ENCODE results near the gene LRRC25. TPM values are rescaled to one million over a fixed set of nuclear protein-coding genes. Genes with fewer than 3 reads are reported as not detected.
A peak's percentile ranks its signal among the peaks of the same experiment; 100 is the strongest.

The LRRC25 gene
- total and polyA plus RNA-seq, 2 experiments from 2014 or later = not detected

DNA sequence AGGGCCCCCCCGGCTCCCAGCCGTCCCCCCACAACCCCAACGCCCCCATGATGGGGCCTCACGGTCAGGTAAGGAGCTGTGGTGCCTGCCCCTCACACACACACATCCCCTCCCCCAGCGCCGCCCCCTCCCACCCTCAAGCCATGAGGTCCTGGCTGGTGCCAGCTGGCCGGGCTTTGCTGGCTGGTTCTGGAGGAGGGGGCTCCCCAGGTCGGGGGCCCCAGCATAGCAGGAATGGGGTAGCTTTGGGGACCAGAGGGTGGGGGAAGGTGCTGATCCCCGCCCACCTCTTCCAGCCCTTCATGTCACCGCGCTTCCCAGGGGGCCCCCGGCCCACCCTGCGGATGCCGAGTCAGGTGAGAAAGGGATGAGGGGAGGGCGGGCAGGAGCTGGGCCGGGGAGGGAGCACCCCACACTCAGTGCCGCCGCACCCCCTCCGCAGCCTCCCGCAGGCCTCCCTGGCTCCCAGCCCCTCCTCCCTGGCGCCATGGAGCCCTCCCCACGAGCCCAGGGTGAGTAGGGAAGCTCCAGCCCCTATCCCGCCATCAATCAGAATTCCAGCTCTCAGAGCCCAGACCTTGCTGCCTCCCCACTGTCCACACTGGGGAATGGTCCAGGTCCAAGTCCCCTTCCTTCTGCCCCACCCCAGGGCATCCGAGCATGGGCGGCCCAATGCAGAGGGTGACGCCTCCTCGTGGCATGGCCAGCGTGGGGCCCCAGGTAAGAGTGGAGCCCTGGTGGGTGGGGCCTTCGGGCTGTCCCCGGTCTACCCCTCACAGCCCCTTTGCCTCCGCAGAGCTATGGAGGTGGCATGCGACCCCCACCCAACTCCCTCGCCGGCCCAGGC lies 34.2 kb upstream of the LRRC25 start:
- Histone ChIP-seq H3K9me2 (ENCODE audit: insufficient read depth) (no peaks in the 10 kb centered on the region), H3K27me3 (replicated peaks; ENCODE audit: insufficient read depth) (no peaks in the 10 kb centered on the region), H3K9ac (no peak overlapping the region), H3K27ac (no peak overlapping the region), H3K4me1 (ENCODE audit: insufficient read depth) (peaks cover 18% of the 10 kb centered on the region), H3K4me3 (no peak overlapping the region), H2AFZ (no peak overlapping the region), H3K9me3 (ENCODE audit: low read depth) (no peaks in the 10 kb centered on the region), H3K36me3 (ENCODE audit: low read depth) (no peaks in the 10 kb centered on the region), H3F3A (ENCODE audit: insufficient read depth) (no peaks in the 10 kb centered on the region), H4K20me1 (ENCODE audit: insufficient read depth) (no peaks in the 10 kb centered on the region), H3K79me2 (ENCODE audit: insufficient read depth) (peaks cover 32% of the 10 kb centered on the region), H3K4me2 (ENCODE audit: unreplicated experiment) (no peak overlapping the region)
- WGBS, 2 experiments (ENCODE audit: low coverage in 1 of 2, low lambda C conversion rate in 2 of 2, missing lambda C conversion rate in 2 of 2) = 94 to 97% methylated on average over 11 to 34 of the region's 34 CpGs
- TF ChIP-seq EZH2 (IDR thresholded peaks at IDR 0.05; ENCODE audit: insufficient read depth, poor library complexity, severe bottlenecking) (no peak), EZH2phosphoT487 (IDR thresholded peaks at IDR 0.05; ENCODE audit: insufficient read depth, low read depth) (no peak)
- in situ Hi-C loops (cut with MboI) = no loop called here
- DNase-seq = no peak

DNA sequence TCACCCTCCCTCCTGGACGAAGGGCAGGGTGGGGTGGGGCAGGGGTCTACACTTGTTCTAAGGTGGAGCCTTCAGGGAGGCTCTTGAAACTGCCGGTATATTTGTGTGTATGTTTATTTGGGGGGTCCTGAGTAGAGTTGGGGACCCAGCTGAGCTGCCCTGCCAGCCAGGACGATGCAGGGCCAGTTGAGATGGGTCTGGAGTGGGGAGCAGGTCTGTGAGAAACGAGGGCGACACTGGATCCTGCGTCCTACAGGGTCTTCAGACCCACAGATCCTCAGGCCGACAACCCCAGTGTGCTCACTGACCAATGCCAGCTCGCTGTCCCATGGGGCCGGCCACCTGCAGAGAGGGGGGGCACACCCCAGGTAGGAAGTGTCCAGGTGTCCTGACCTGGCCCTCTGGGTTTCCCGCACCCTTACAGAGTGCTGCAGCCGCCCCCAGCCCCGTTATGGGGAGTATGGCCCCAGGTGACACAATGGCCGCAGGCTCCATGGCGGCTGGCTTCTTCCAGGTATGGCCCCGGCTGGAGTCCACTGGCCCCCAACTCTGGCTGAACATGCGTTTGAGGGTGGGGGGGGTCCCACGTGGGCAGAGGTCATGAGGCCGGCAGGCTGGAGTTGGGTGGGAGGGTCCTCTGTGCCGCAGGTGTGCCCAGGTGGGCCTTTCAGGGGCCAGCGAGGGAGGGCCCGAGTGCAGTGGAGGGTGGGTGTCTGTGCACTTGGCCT lies 33.2 kb upstream of the LRRC25 start:
- Histone ChIP-seq H3K27ac (no peak overlapping the region), H3K9ac (no peak overlapping the region), H3K9me3 (ENCODE audit: low read depth) (no peaks in the 10 kb centered on the region), H4K20me1 (ENCODE audit: insufficient read depth) (no peaks in the 10 kb centered on the region), H3K79me2 (ENCODE audit: insufficient read depth) (peaks cover 41% of the 10 kb centered on the region), H3K4me1 (ENCODE audit: insufficient read depth) (peaks cover 26% of the 10 kb centered on the region), H2AFZ (no peak overlapping the region), H3K9me2 (ENCODE audit: insufficient read depth) (no peaks in the 10 kb centered on the region), H3K27me3 (replicated peaks; ENCODE audit: insufficient read depth) (no peaks in the 10 kb centered on the region), H3K36me3 (ENCODE audit: low read depth) (no peaks in the 10 kb centered on the region), H3F3A (ENCODE audit: insufficient read depth) (peaks cover 3% of the 10 kb centered on the region), H3K4me2 (ENCODE audit: unreplicated experiment) (no peak overlapping the region), H3K4me3 (no peak overlapping the region)
- TF ChIP-seq EZH2 (IDR thresholded peaks at IDR 0.05; ENCODE audit: insufficient read depth, poor library complexity, severe bottlenecking) (no peak), EZH2phosphoT487 (IDR thresholded peaks at IDR 0.05; ENCODE audit: insufficient read depth, low read depth) (no peak)
- WGBS, 2 experiments (ENCODE audit: low coverage in 1 of 2, low lambda C conversion rate in 2 of 2, missing lambda C conversion rate in 2 of 2) = 87 to 88% methylated on average over 21 of the region's 21 CpGs
- in situ Hi-C loops (cut with MboI) = no loop called here
- DNase-seq = no peak

DNA sequence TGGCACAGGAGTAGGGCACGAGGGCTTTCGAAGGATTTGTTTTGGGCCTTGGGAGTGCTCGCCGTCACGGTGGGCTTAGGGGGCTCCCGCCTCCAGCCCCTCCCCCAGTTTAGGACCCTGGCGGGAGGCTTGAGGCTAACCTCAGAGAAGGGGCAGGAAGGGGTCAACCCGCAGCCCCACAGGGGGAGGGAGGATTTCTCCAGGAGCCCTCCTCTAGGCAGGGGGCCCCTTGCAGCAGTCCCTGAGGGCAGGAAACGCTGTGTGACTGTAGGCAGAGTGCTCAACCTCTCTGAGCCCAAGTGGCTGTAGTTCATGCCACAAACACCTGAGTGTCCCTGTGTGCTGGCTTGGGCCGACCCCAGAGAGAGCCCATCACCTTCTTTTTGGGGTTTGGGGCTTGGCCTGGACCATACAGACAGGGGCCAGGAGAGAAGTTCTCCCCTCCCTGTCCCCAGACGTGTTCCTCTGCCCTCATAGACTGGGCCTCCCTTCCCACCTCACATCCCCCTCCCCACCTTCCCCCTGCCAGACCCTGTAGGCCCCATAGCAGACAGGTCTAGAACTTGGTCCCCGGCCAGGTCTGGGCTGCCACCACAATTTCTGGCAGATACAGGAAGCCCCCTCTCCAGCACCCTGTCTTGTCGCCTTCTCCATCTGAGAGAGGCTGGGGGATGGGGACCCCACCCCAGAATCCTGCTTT lies 32.4 kb upstream of the LRRC25 start:
- H3K4me2 ChIP-seq (ENCODE audit: unreplicated experiment) = peak overlapping the region; percentile 36
- H3K36me3 ChIP-seq (ENCODE audit: low read depth) = no peaks in the 10 kb centered on the region
- H3K4me3 ChIP-seq = peak overlapping the region; percentile 49; the same call in 1 of the 2 replicates
- H3K9me2 ChIP-seq (ENCODE audit: insufficient read depth) = no peaks in the 10 kb centered on the region
- H2AFZ ChIP-seq = no peak overlapping the region
- DNase-seq = no peak
- H3K9me3 ChIP-seq (ENCODE audit: low read depth) = no peaks in the 10 kb centered on the region
- in situ Hi-C loops (cut with MboI) = no loop called here
- peaks cover 30% of the 10 kb centered on the region for H3K4me1 ChIP-seq (ENCODE audit: insufficient read depth)
- H3K79me2 ChIP-seq (ENCODE audit: insufficient read depth) = peaks cover 47% of the 10 kb centered on the region
- H4K20me1 ChIP-seq (ENCODE audit: insufficient read depth) = no peaks in the 10 kb centered on the region
- 78 to 89% methylated on average over 8 to 13 of the region's 13 CpGs for WGBS, 2 experiments (ENCODE audit: low coverage in 1 of 2, low lambda C conversion rate in 2 of 2, missing lambda C conversion rate in 2 of 2)
- no peaks in the 10 kb centered on the region for H3K27me3 ChIP-seq (replicated peaks; ENCODE audit: insufficient read depth)
- peaks cover 3% of the 10 kb centered on the region for H3F3A ChIP-seq (ENCODE audit: insufficient read depth)
- H3K9ac ChIP-seq = peak overlapping the region; percentile 80
- H3K27ac ChIP-seq = peak overlapping the region; percentile 69
- TF ChIP-seq EZH2phosphoT487 (IDR thresholded peaks at IDR 0.05; ENCODE audit: insufficient read depth, low read depth) (no peak), EZH2 (IDR thresholded peaks at IDR 0.05; ENCODE audit: insufficient read depth, poor library complexity, severe bottlenecking) (no peak)

Measured in GM23248 (cell line).